Muscle layer of colon (tissue), 2 donors: ENCODE measurements around the gene ORMDL2.

ENCODE experiments used
- H3K27ac ChIP-seq: one replicate; pipeline ENCODE4 v1.7.0; 2013; ENCODE audit warnings: low read depth, mild to moderate bottlenecking, low read length, moderate library complexity
- H3K27me3 ChIP-seq, 2 donors: one replicate each; pipeline ENCODE4 v1.7.0; 2013; ENCODE audit warnings: low read length in 2 of 2, mild to moderate bottlenecking in 2 of 2; ENCODE audit not compliant: insufficient read depth in 2 of 2, control insufficient read depth in 1 of 2
- H3K36me3 ChIP-seq: one replicate; pipeline ENCODE4 v1.7.0; 2013; ENCODE audit warnings: mild to moderate bottlenecking, low read length; ENCODE audit not compliant: insufficient read depth
- H3K4me1 ChIP-seq: one replicate; pipeline ENCODE4 v1.7.0; 2013; ENCODE audit warnings: mild to moderate bottlenecking, low read length; ENCODE audit not compliant: insufficient read depth
- H3K4me3 ChIP-seq, 2 donors: one replicate each; pipeline ENCODE4 v1.7.0; 2013; ENCODE audit warnings: low read length in 2 of 2, low read depth in 1 of 2, mild to moderate bottlenecking in 1 of 2, moderate library complexity in 1 of 2
- H3K9ac ChIP-seq: one replicate; pipeline ENCODE4 v1.7.0; 2013; ENCODE audit warnings: low read length
- H3K9me3 ChIP-seq: one replicate; pipeline ENCODE4 v1.7.0; 2013; ENCODE audit warnings: mild to moderate bottlenecking, low read length
- donor health status: abdominal sarcoma.
- donor health status: Adenocarcinoma of cecum.

Gene ORMDL2

GRCh38 chr12:55844961-55845360, 27.1 kb downstream of the ORMDL2 start:
- Histone ChIP-seq H3K4me3 (no peak overlapping the region), H3K27me3 (peaks cover 0 to 3% of the 10 kb centered on the region in 2 donors), H3K27ac (no peak overlapping the region), H3K4me1 (no peaks in the 10 kb centered on the region), H3K9ac (no peak overlapping the region), H3K9me3 (no peaks in the 10 kb centered on the region), H3K36me3 (no peaks in the 10 kb centered on the region)

DNA sequence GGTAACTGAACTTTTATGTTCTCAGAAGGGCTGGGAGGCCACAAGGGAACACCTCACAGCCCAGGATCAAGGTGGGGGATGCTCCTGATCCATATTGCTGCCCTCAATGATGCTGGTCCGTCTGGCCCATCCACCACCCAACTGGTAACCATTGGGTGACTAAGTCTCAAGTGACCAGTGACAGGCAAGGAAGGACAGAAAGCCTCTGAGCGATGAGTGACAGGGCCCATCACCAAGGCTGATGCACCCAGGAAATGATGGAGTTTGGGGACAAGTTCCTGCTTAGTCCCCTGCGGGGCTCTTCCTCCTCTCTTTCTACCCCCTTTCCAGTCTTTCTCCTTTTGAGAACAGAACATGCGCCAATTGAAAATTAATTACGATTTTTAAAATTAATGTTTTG, 27.5 kb downstream of the ORMDL2 start:
- Histone ChIP-seq H3K27me3 (peaks cover 0 to 4% of the 10 kb centered on the region in 2 donors), H3K27ac (no peak overlapping the region), H3K4me3 (no peak overlapping the region), H3K9me3 (no peaks in the 10 kb centered on the region), H3K4me1 (no peaks in the 10 kb centered on the region), H3K9ac (no peak overlapping the region), H3K36me3 (no peaks in the 10 kb centered on the region)

- no peaks in the 10 kb centered on the region for H3K36me3 ChIP-seq
- no peak overlapping the region for H3K27ac ChIP-seq
- H3K9me3 ChIP-seq: no peaks in the 10 kb centered on the region
- H3K4me3 ChIP-seq: no peak overlapping the region
- peaks cover 0 to 4% of the 10 kb centered on the region in 2 donors for H3K27me3 ChIP-seq
- no peaks in the 10 kb centered on the region for H3K4me1 ChIP-seq
- no peak overlapping the region for H3K9ac ChIP-seq
Measured at GRCh38 chr12:55845785-55846496, 28.1 kb downstream of the ORMDL2 start.

- Histone ChIP-seq H3K27ac (peak overlapping the region; percentile 49), H3K27me3 (peaks cover 0 to 4% of the 10 kb centered on the region in 2 donors), H3K4me1 (no peaks in the 10 kb centered on the region), H3K9ac (no peak overlapping the region), H3K4me3 (no peak overlapping the region), H3K36me3 (no peaks in the 10 kb centered on the region), H3K9me3 (no peaks in the 10 kb centered on the region)
Measured at GRCh38 chr12:55847033-55847432, 29.2 kb downstream of the ORMDL2 start.

DNA sequence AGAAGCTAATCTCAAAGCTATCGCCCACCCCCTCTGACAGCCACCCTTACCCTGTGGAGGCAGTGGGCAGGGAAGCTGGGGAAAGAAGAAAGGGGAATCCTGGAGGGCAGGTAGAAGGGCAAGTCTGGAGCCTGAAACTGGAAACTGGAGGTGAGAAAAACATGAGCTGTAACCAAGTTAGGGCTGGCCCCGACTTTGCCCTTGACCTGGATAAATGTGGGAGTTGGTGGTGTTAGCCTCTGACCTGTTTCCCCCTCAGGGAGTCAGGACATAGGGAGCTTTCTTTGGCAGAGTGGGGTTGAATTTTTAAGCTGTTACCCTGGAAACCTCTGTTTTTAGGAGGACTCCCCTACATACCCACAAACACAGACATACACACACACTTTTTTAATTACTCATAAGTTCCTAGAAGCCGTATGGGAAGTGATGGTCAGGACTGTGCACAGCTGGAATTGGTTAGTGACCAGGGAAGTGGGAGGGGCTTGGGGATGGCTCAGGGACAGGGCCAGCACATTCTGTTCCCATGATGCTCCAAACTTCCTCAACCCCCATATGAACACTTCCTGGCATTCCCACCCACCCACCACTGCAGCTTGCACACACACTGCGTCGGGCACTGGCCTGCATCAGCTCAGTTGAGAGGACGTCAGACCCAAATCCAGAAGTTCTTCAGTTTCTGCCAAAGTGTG, 29.9 kb downstream of the ORMDL2 start:
- no peak overlapping the region for H3K4me3 ChIP-seq
- H3K9me3 ChIP-seq: no peaks in the 10 kb centered on the region
- H3K27ac ChIP-seq: peak overlapping the region; percentile 49
- no peaks in the 10 kb centered on the region for H3K36me3 ChIP-seq
- peaks cover 0 to 4% of the 10 kb centered on the region in 2 donors for H3K27me3 ChIP-seq
- H3K4me1 ChIP-seq: no peaks in the 10 kb centered on the region
- H3K9ac ChIP-seq: no peak overlapping the region

DNA sequence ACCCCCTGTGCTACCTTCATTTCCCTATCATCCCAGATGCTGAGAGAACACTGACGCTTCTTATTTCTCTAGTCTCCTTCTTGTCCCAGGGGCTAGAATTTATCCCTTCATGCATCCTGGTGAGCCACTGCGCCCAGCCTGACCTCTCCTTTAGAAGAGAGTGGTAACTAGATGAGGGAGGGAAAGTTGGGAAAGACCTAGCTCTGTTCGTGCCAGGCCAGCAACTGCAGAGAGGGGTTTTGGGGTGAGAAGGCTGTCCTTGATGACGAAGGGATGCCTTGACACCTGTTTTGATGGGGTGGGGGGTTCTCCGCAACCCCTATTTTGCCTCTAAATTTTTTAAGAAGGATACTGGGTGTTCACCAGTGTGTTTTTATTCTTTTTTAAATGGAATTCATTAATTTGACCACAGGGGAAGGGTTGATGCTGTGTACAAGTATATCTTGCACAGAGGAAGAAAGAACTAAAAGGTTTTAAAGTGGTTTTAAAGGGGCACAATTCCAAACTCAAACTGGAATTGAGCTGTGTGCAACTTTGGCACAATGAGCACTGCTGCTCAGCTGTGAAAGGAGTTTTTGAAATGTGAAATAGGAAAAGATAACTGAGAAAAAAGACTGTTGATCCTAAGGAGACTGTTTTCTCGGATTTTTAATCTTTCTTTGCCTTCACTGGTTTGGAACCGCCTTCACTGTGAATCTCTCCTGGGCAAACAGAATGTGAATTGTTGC, 31.9 kb downstream of the ORMDL2 start:
- no peak overlapping the region for H3K4me3 ChIP-seq
- peaks cover 0 to 4% of the 10 kb centered on the region in 2 donors for H3K27me3 ChIP-seq
- H3K36me3 ChIP-seq: no peaks in the 10 kb centered on the region
- H3K9ac ChIP-seq: no peak overlapping the region
- H3K4me1 ChIP-seq: no peaks in the 10 kb centered on the region
- H3K9me3 ChIP-seq: no peaks in the 10 kb centered on the region
- no peak overlapping the region for H3K27ac ChIP-seq

DNA sequence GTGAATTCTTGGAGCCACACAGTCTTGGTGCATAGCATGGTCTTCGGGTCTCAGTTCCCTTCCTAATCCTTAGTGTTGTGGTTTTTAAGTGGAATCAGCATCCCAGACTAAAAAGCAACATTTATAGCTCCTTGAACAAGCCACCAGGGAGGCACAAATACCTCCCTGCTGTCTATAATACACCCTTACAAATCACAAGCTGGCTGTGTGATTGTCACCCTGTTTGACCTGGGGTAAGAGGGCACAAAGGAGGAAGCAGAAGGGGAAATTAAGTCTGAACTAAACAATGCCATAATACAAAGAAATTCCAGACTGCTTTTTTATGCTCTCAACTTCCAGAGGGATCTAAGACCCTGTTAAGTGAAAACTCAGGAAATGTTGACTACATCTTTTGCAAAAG, 32.6 kb downstream of the ORMDL2 start:
- H3K9me3 ChIP-seq: no peaks in the 10 kb centered on the region
- H3K27ac ChIP-seq: no peak overlapping the region
- H3K9ac ChIP-seq: no peak overlapping the region
- H3K4me3 ChIP-seq: no peak overlapping the region
- H3K36me3 ChIP-seq: no peaks in the 10 kb centered on the region
- no peaks in the 10 kb centered on the region for H3K4me1 ChIP-seq
- H3K27me3 ChIP-seq: peaks cover 0 to 4% of the 10 kb centered on the region in 2 donors

GRCh38 chr12:55850893-55851292, 33.1 kb downstream of the ORMDL2 start:
- H3K36me3 ChIP-seq: no peaks in the 10 kb centered on the region
- no peak overlapping the region for H3K4me3 ChIP-seq
- no peaks in the 10 kb centered on the region for H3K9me3 ChIP-seq
- no peak overlapping the region for H3K9ac ChIP-seq
- no peak overlapping the region for H3K27ac ChIP-seq
- H3K4me1 ChIP-seq: no peaks in the 10 kb centered on the region
- H3K27me3 ChIP-seq: peaks cover 0 to 4% of the 10 kb centered on the region in 2 donors

GRCh38 chr12:55852740-55853139, 34.9 kb downstream of the ORMDL2 start:
- no peaks in the 10 kb centered on the region for H3K9me3 ChIP-seq
- no peaks in the 10 kb centered on the region for H3K36me3 ChIP-seq
- no peak overlapping the region for H3K4me3 ChIP-seq
- peaks cover 0 to 4% of the 10 kb centered on the region in 2 donors for H3K27me3 ChIP-seq
- no peak overlapping the region for H3K27ac ChIP-seq
- no peaks in the 10 kb centered on the region for H3K4me1 ChIP-seq
- H3K9ac ChIP-seq: no peak overlapping the region

DNA sequence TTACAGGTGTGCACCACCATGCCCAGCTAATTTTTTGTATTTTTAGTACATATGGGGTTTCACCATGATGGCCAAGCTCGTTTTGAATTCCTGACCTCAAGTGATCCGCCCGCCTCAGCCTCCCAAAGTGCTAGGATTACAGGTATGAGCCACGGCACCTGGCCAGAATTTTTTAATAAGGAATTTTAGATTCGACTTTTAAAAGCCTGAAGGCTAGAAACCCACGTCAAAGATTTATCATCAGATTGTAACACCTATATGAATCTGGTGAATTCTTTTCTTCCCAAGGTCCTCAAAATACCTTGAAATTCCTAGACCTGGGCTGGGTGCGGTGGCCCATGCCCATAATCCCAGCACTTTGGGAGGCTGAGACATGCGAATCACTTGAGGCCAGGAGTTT, 43.6 kb downstream of the ORMDL2 start:
- Histone ChIP-seq H3K27ac (no peak overlapping the region), H3K9ac (no peak overlapping the region), H3K27me3 (no peaks in the 10 kb centered on the region), H3K4me3 (no peak overlapping the region), H3K9me3 (no peaks in the 10 kb centered on the region), H3K4me1 (no peaks in the 10 kb centered on the region), H3K36me3 (no peaks in the 10 kb centered on the region)

GRCh38 chr12:55861871-55862270, 44.0 kb downstream of the ORMDL2 start:
- no peaks in the 10 kb centered on the region for H3K27me3 ChIP-seq
- H3K36me3 ChIP-seq: no peaks in the 10 kb centered on the region
- H3K9ac ChIP-seq: no peak overlapping the region
- no peaks in the 10 kb centered on the region for H3K9me3 ChIP-seq
- no peaks in the 10 kb centered on the region for H3K4me1 ChIP-seq
- no peak overlapping the region for H3K27ac ChIP-seq
- no peak overlapping the region for H3K4me3 ChIP-seq
